A673 (cell line): ENCODE data around the gene UBE3A.

Experiments used
- CTCF ChIP-seq: fragments of 300-800, 200-600 bp; sonication (generic); conservative IDR thresholded peaks from 2 replicates; pipeline ENCODE4 v1.5.1; 2017; ENCODE audit warnings: low read depth, mild to moderate bottlenecking, antibody characterized with exemption, low read length, moderate library complexity, mixed read lengths
- EZH2 ChIP-seq: fragments of 200-600 bp; sonication (generic); IDR thresholded peaks from 2 replicates; pipeline ENCODE4 v1.6.1; 2017; ENCODE audit warnings: borderline replicate concordance, low read depth, mild to moderate bottlenecking, mixed read lengths, antibody characterized with exemption, low read length; ENCODE audit not compliant: poor library complexity, severe bottlenecking

- TF ChIP-seq CTCF: no peak
- no peak for TF ChIP-seq EZH2
Measured at GRCh38 chr15:25450163-25450562, 11.3 kb upstream of the UBE3A start.
